ENCODE results near the gene GIMAP2.

Gene GIMAP2

DNA sequence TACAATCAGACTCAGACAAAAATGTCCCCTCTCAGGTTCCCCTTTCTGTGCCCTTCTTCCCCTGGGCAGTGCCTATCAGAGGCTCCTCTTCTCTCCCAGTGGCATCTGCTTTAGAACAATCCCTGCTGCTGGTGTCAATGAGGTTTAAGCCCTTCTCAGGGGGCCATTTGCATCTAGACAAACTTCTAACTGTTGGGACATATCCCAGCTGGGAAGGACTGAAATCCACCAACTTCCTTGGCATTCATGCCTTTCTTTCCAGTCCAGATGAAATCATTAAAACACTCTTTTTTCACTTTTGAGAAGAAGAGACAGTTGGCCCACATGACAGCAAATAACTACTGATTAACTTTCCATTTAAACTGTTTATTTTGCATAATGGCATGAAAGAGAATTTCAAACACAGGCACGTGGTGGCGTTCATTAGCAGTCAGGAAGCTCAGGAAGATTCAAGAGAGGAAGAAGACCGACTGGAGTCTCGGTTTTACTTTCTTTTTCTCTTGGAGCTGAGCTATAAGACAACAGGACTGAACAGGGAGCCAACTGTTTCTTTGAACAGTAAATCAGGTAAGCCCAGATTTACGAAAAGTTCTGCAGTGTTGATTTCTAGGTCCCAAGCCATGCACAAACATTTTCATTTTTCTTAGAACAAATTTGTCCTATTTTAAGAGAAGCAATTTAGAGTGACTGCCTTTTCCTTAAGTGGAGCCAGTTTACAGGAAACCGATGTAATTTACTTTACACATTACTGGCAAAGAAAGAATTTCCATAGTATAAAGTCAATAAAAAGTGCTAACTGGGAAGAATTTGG is at the start of gene GIMAP2:
TSS of gene GIMAP2 (plus strand) at position 488 of the 811 bp plus-strand sequence. CDS start 1,354 bp downstream, outside the sequence.
- peak; percentile 93 for ATAC-seq
- TF ChIP-seq ZFP3 (CRISPR knock-in tag; IDR thresholded peaks at IDR 0.05) = no peak
- TF ChIP-seq GLIS3 (CRISPR knock-in tag; IDR thresholded peaks at IDR 0.05) = no peak
- TF ChIP-seq, protein P1, sequence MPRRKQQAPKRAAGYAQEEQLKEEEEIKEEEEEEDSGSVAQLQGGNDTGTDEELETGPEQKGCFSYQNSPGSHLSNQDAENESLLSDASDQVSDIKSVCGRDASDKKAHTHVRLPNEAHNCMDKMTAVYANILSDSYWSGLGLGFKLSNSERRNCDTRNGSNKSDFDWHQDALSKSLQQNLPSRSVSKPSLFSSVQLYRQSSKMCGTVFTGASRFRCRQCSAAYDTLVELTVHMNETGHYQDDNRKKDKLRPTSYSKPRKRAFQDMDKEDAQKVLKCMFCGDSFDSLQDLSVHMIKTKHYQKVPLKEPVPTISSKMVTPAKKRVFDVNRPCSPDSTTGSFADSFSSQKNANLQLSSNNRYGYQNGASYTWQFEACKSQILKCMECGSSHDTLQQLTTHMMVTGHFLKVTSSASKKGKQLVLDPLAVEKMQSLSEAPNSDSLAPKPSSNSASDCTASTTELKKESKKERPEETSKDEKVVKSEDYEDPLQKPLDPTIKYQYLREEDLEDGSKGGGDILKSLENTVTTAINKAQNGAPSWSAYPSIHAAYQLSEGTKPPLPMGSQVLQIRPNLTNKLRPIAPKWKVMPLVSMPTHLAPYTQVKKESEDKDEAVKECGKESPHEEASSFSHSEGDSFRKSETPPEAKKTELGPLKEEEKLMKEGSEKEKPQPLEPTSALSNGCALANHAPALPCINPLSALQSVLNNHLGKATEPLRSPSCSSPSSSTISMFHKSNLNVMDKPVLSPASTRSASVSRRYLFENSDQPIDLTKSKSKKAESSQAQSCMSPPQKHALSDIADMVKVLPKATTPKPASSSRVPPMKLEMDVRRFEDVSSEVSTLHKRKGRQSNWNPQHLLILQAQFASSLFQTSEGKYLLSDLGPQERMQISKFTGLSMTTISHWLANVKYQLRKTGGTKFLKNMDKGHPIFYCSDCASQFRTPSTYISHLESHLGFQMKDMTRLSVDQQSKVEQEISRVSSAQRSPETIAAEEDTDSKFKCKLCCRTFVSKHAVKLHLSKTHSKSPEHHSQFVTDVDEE (CRISPR knock-in tag; IDR thresholded peaks at IDR 0.05) = no peak
- TF ChIP-seq BACH2 (CRISPR knock-in tag; IDR thresholded peaks at IDR 0.05; ENCODE audit: borderline replicate concordance) = no peak
- no peak for TF ChIP-seq ZC3H10 (CRISPR knock-in tag; IDR thresholded peaks at IDR 0.05)
- TF ChIP-seq ZNF8 (CRISPR knock-in tag; IDR thresholded peaks at IDR 0.05) = no peak
- no peak for TF ChIP-seq ARNTL (CRISPR knock-in tag; IDR thresholded peaks at IDR 0.05; ENCODE audit: borderline replicate concordance, low read depth)
- no peak for TF ChIP-seq ZNF565 (CRISPR knock-in tag; conservative IDR thresholded peaks at IDR 0.05; ENCODE audit: low read depth)
- no peak for TF ChIP-seq ESRRG (CRISPR knock-in tag; IDR thresholded peaks at IDR 0.05)
- TF ChIP-seq, protein P2, sequence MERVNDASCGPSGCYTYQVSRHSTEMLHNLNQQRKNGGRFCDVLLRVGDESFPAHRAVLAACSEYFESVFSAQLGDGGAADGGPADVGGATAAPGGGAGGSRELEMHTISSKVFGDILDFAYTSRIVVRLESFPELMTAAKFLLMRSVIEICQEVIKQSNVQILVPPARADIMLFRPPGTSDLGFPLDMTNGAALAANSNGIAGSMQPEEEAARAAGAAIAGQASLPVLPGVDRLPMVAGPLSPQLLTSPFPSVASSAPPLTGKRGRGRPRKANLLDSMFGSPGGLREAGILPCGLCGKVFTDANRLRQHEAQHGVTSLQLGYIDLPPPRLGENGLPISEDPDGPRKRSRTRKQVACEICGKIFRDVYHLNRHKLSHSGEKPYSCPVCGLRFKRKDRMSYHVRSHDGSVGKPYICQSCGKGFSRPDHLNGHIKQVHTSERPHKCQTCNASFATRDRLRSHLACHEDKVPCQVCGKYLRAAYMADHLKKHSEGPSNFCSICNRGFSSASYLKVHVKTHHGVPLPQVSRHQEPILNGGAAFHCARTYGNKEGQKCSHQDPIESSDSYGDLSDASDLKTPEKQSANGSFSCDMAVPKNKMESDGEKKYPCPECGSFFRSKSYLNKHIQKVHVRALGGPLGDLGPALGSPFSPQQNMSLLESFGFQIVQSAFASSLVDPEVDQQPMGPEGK (CRISPR knock-in tag; IDR thresholded peaks at IDR 0.05; ENCODE audit: borderline replicate concordance) = no peak
- no peak for TF ChIP-seq ISL1 (CRISPR knock-in tag; IDR thresholded peaks at IDR 0.05)
- no peak for TF ChIP-seq CSDC2 (CRISPR knock-in tag; IDR thresholded peaks at IDR 0.05)
- TF ChIP-seq OSR1 (CRISPR knock-in tag; IDR thresholded peaks at IDR 0.05) = no peak
- TF ChIP-seq, protein P3, sequence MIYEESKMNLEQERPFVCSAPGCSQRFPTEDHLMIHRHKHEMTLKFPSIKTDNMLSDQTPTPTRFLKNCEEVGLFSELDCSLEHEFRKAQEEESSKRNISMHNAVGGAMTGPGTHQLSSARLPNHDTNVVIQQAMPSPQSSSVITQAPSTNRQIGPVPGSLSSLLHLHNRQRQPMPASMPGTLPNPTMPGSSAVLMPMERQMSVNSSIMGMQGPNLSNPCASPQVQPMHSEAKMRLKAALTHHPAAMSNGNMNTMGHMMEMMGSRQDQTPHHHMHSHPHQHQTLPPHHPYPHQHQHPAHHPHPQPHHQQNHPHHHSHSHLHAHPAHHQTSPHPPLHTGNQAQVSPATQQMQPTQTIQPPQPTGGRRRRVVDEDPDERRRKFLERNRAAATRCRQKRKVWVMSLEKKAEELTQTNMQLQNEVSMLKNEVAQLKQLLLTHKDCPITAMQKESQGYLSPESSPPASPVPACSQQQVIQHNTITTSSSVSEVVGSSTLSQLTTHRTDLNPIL (CRISPR knock-in tag; IDR thresholded peaks at IDR 0.05; ENCODE audit: low read depth) = no peak
- TF ChIP-seq RARB (CRISPR knock-in tag; IDR thresholded peaks at IDR 0.05) = no peak
- no peak for TF ChIP-seq ZNF70 (CRISPR knock-in tag; IDR thresholded peaks at IDR 0.05)
- TF ChIP-seq ZFP30 (CRISPR knock-in tag; IDR thresholded peaks at IDR 0.05) = no peak
- TF ChIP-seq TCF4 (CRISPR knock-in tag; IDR thresholded peaks at IDR 0.05; ENCODE audit: borderline replicate concordance) = no peak
- TF ChIP-seq SNAI2 (CRISPR knock-in tag; IDR thresholded peaks at IDR 0.05) = no peak
- no peak for TF ChIP-seq TOX (CRISPR knock-in tag; IDR thresholded peaks at IDR 0.05; ENCODE audit: borderline replicate concordance)

DNA sequence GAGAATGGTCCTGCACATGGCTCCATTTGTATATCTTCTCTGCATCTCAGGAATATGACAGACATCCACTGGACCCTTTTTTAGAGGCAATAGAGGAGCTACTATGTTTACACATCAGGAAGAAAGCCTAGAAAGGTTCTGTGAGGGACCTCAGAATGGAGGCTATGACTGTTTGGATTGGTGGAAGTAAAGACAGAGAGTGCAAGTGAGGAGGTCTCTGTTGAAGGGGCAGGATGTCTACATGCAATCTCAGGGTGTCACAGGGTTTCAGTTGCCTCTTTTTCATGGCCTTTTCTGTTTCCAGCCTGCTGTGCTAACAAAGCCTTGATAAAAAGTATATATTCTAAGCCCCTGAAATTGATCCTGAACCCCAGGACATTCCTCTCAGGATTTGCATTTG is 43.7 kb upstream of the GIMAP2 start:
- no peak for ATAC-seq
- TF ChIP-seq CSDC2 (CRISPR knock-in tag; IDR thresholded peaks at IDR 0.05) (no peak), ARNTL (CRISPR knock-in tag; IDR thresholded peaks at IDR 0.05; ENCODE audit: borderline replicate concordance, low read depth) (no peak), OSR1 (CRISPR knock-in tag; IDR thresholded peaks at IDR 0.05) (no peak), TOX (CRISPR knock-in tag; IDR thresholded peaks at IDR 0.05; ENCODE audit: borderline replicate concordance) (no peak), RARB (CRISPR knock-in tag; IDR thresholded peaks at IDR 0.05) (no peak), TCF4 (CRISPR knock-in tag; IDR thresholded peaks at IDR 0.05; ENCODE audit: borderline replicate concordance) (no peak), ISL1 (CRISPR knock-in tag; IDR thresholded peaks at IDR 0.05) (no peak), PPARA (CRISPR knock-in tag; IDR thresholded peaks at IDR 0.05; ENCODE audit: borderline replicate concordance) (no peak), ESRRG (CRISPR knock-in tag; IDR thresholded peaks at IDR 0.05) (no peak), GLIS3 (CRISPR knock-in tag; IDR thresholded peaks at IDR 0.05) (no peak), ZNF8 (CRISPR knock-in tag; IDR thresholded peaks at IDR 0.05) (no peak)
- TF ChIP-seq, protein P1 (CRISPR knock-in tag; IDR thresholded peaks at IDR 0.05) = no peak
- TF ChIP-seq, protein P2 (CRISPR knock-in tag; IDR thresholded peaks at IDR 0.05; ENCODE audit: borderline replicate concordance) = no peak
- TF ChIP-seq, protein P4, sequence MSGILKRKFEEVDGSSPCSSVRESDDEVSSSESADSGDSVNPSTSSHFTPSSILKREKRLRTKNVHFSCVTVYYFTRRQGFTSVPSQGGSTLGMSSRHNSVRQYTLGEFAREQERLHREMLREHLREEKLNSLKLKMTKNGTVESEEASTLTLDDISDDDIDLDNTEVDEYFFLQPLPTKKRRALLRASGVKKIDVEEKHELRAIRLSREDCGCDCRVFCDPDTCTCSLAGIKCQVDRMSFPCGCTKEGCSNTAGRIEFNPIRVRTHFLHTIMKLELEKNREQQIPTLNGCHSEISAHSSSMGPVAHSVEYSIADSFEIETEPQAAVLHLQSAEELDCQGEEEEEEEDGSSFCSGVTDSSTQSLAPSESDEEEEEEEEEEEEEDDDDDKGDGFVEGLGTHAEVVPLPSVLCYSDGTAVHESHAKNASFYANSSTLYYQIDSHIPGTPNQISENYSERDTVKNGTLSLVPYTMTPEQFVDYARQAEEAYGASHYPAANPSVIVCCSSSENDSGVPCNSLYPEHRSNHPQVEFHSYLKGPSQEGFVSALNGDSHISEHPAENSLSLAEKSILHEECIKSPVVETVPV (CRISPR knock-in tag; IDR thresholded peaks at IDR 0.05) = no peak
- TF ChIP-seq, protein P3 (CRISPR knock-in tag; IDR thresholded peaks at IDR 0.05; ENCODE audit: low read depth) = no peak
